GM12875 (cell line): ENCODE data around the gene HIVEP3.

Experiments
- H3K4me3 ChIP-seq: one replicate; pipeline ENCODE4 v1.5.1; 2011; ENCODE audit warnings: low read depth, low read length, control low read depth
- CTCF ChIP-seq: IDR thresholded peaks from 2 replicates; pipeline ENCODE4 v1.5.1; 2011; ENCODE audit warnings: low read depth, mild to moderate bottlenecking, control low read depth, inconsistent platforms, low read length, moderate library complexity, borderline replicate concordance; ENCODE audit not compliant: insufficient read depth

HIVEP3 gene

GRCh38 chr1:41715441-41716095, 203.2 kb downstream of the HIVEP3 start:
- no peak for TF ChIP-seq CTCF
- no peak overlapping the region for H3K4me3 ChIP-seq

GRCh38 chr1:41714638-41715389, 203.9 kb downstream of the HIVEP3 start:
- TF ChIP-seq CTCF = no peak
- no peak overlapping the region for H3K4me3 ChIP-seq

- H3K4me3 ChIP-seq = no peak overlapping the region
- no peak for TF ChIP-seq CTCF
Observed at GRCh38 chr1:41713557-41714327, 205.0 kb downstream of the HIVEP3 start.

GRCh38 chr1:41713141-41713540, 205.6 kb downstream of the HIVEP3 start:
- H3K4me3 ChIP-seq = no peak overlapping the region
- TF ChIP-seq CTCF = no peak

GRCh38 chr1:41712695-41713094, 206.0 kb downstream of the HIVEP3 start:
- H3K4me3 ChIP-seq = no peak overlapping the region
- no peak for TF ChIP-seq CTCF

GRCh38 chr1:41712081-41712480, 206.6 kb downstream of the HIVEP3 start:
- no peak overlapping the region for H3K4me3 ChIP-seq
- no peak for TF ChIP-seq CTCF

- no peak for TF ChIP-seq CTCF
- no peak overlapping the region for H3K4me3 ChIP-seq
Observed at GRCh38 chr1:41711581-41711980, 207.1 kb downstream of the HIVEP3 start.
